ENCODE measurements around the gene WASHC4. TPM values are rescaled to one million over a fixed set of nuclear protein-coding genes. Genes with fewer than 3 reads are reported as not detected.

WASHC4 gene
- total RNA-seq, 2 donors from 2014 or later: 41.2 to 63.6 TPM

GRCh38 chr12:105069936-105070702 is 37.4 kb upstream of the WASHC4 start:
- Histone ChIP-seq H3K4me1 (no peaks in the 10 kb centered on the region), H3K9me3 (no peaks in the 10 kb centered on the region), H3K36me3 (replicated peaks in 1 of 2; ENCODE audit: insufficient read depth in 1 of 2, low read depth in 2 of 2) (peaks cover 0 to 7% of the 10 kb centered on the region in 2 donors), H3K27ac (no peak overlapping the region), H3K4me3 (no peak overlapping the region), H3K27me3 (no peaks in the 10 kb centered on the region)
- intact Hi-C loops (cut with DNase I): no loop called here
- ATAC-seq: no peak
- WGBS, 2 donors: 67 to 71% methylated on average over 4 of the region's 4 CpGs
- TF ChIP-seq CTCF (IDR thresholded peaks at IDR 0.05) (no peak), POLR2A (IDR thresholded peaks at IDR 0.05) (no peak)
- DNase-seq: no peak

DNA sequence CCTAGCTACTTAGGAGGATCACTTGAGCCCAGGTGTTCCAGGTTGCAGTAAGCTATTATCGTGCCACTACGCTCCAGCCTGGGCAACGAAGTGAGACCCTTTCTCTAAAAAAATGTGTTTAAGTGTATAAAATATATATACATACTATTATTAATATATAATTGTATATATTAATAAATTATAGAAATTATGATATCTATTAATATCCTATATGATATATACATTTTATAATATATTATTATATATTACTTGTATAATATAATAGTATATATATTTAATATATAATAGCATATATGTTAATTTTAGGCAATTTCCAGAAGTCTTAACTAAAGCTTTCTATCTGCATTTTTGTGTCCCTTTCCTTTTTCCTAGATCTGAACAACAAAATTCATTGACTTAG is 35.5 kb upstream of the WASHC4 start:
- Histone ChIP-seq H3K27me3 (no peaks in the 10 kb centered on the region), H3K36me3 (replicated peaks in 1 of 2; ENCODE audit: insufficient read depth in 1 of 2, low read depth in 2 of 2) (peaks cover 0 to 5% of the 10 kb centered on the region in 2 donors), H3K4me1 (peaks cover 13% of the 10 kb centered on the region), H3K4me3 (no peak overlapping the region), H3K27ac (no peak overlapping the region), H3K9me3 (no peaks in the 10 kb centered on the region)
- intact Hi-C loops (cut with DNase I): no loop called here
- TF ChIP-seq POLR2A (IDR thresholded peaks at IDR 0.05): no peak
- no peak for TF ChIP-seq CTCF (IDR thresholded peaks at IDR 0.05)
- 97 to 99% methylated on average over 3 of the region's 3 CpGs for WGBS, 2 donors
- DNase-seq (no peak), ATAC-seq (no peak)

DNA sequence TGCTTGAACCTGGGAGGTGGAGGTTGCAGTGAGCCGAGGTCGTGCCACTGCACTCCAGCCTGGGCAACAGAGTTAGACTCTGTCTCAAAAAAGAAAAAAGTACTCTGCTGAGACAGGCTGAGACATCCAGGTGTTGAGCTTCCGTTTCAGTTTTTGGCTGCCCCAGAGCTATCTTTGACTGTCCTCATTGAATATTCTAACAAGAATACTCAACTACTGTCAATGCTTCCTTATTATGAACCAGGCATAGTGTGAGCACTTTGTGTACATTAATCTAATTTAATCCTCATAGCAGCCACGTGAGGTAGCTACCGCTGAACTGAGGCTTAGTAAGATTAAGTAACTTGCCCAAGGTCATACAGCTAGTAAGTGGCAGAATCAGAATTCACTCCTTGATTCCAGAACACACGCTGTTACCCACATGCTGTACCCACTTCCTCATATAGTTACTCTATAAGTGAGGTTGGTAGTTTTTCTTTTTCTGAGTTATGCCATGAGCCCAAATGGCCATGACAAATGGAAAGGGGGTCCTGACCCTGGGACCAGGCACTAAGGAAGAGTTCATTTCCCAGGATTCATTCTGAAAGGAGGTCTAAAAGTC is 34.5 kb upstream of the WASHC4 start:
- no peak overlapping the region for H3K27ac ChIP-seq
- no peak for TF ChIP-seq POLR2A (IDR thresholded peaks at IDR 0.05)
- no peak for TF ChIP-seq CTCF (IDR thresholded peaks at IDR 0.05)
- H3K9me3 ChIP-seq: no peaks in the 10 kb centered on the region
- peaks cover 21% of the 10 kb centered on the region for H3K4me1 ChIP-seq
- intact Hi-C loops (cut with DNase I): no loop called here
- H3K27me3 ChIP-seq: no peaks in the 10 kb centered on the region
- H3K4me3 ChIP-seq: no peak overlapping the region
- no peak for DNase-seq
- WGBS, 2 donors: 68 to 74% methylated on average over 6 of the region's 6 CpGs
- no peak for ATAC-seq
- H3K36me3 ChIP-seq (replicated peaks in 1 of 2; ENCODE audit: insufficient read depth in 1 of 2, low read depth in 2 of 2): peaks cover 0 to 5% of the 10 kb centered on the region in 2 donors

DNA sequence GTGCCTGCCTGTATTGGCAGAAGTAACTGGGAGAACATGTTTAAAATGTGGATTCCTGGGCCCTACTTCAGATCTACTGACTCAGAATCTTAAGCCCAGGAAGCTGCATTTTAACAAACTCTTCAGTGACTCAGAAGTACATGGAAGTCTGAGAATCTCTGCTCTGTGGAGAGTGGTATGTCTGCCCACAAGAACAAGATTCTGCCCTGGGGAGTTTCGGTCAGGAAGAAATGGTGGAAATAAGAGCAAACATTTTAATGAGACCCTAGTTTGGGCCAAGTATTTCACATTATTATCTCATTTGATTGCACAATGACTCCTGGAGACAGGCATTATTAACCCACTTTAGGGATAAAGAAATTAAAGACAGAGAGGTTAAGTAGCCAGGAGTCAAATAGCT is 31.4 kb upstream of the WASHC4 start:
- 61 to 63% methylated on average over 1 of the region's 1 CpG for WGBS, 2 donors
- Histone ChIP-seq H3K36me3 (replicated peaks in 1 of 2; ENCODE audit: insufficient read depth in 1 of 2, low read depth in 2 of 2) (no peaks in the 10 kb centered on the region), H3K4me1 (peaks cover 33% of the 10 kb centered on the region), H3K9me3 (no peaks in the 10 kb centered on the region), H3K27ac (peak overlapping the region in 1 of 4 donors; percentile 17), H3K27me3 (no peaks in the 10 kb centered on the region), H3K4me3 (no peak overlapping the region)
- intact Hi-C loops (cut with DNase I): no loop called here
- TF ChIP-seq CTCF (IDR thresholded peaks at IDR 0.05) (no peak), POLR2A (IDR thresholded peaks at IDR 0.05) (no peak)
- ATAC-seq (peak; percentile 47), DNase-seq (no peak)

Data from body of pancreas (tissue), 4 donors.